Spleen (tissue), 7 donors: ENCODE results near the gene PACSIN2.

Experiments used
- CTCF ChIP-seq, 11 experiments: fragments of 200-600 bp in 7 of 11; fragments of 450-650 bp in 4 of 11; sonication (generic) in 4 of 11; IDR thresholded peaks in 8 of 11; conservative IDR thresholded peaks in 3 of 11; 1 replicate in 7 of 11; 2 replicates in 4 of 11; pipeline versions ENCODE4 v1.4.0 to v1.8.0; 2016 to 2021; ENCODE audit warnings: antibody characterized with exemption in 11 of 11, inconsistent platforms in 4 of 11, mild to moderate bottlenecking in 1 of 11
- POLR2A ChIP-seq, 3 donors: fragments of 450-650 bp; IDR thresholded peaks; one replicate each; pipeline ENCODE4 v1.5.1; 2017; ENCODE audit warnings: antibody characterized with exemption in 3 of 3, mild to moderate bottlenecking in 1 of 3
- donor health status: DM: no; HTN: no; CAD: no; lungs with moderate emphysema.
- donor health status: DM: no; HTN: no; CAD: no.
- donor health status: DM: no; HTN: no; CAD: no.

GRCh38 chr22:42877597-42878340 is 137.2 kb downstream of the PACSIN2 start:
- TF ChIP-seq POLR2A (IDR thresholded peaks at IDR 0.05) (no peak), CTCF (IDR thresholded peaks at IDR 0.05 in 8 of 11, conservative IDR thresholded peaks at IDR 0.05 in 3 of 11) (no peak)
